NCI-H146 treated with DMSO at 0.1 percent for 48 hours (cell line): Measurements from ENCODE around the gene INHBB.
"Not testable (repeated sequence)": the region's sequence is repeated elsewhere in the genome, so short reads cannot be mapped to it uniquely, and the experiment has no call there.

Experiments used
- DNase-seq: peaks from one replicate; lab custom pipeline; 2025; ENCODE audit not compliant: unreplicated experiment; lab: John Stamatoyannopoulos, UW

The INHBB gene

GRCh38 chr2:120376679-120377640 is 31.0 kb downstream of the INHBB start:
- DNase-seq: no peak

GRCh38 chr2:120378605-120379004 is 32.7 kb downstream of the INHBB start:
- DNase-seq: no peak

- DNase-seq: peak; percentile 3
These were observed 34.3 kb downstream of the INHBB start for GRCh38 chr2:120379916-120380893.

GRCh38 chr2:120381192-120381591 is 35.3 kb downstream of the INHBB start:
- DNase-seq: no peak

GRCh38 chr2:120381661-120382060 is 35.7 kb downstream of the INHBB start:
- DNase-seq: no peak

GRCh38 chr2:120382541-120383144 is 36.7 kb downstream of the INHBB start:
- DNase-seq: no peak

- no peak for DNase-seq
These were observed 37.3 kb downstream of the INHBB start for GRCh38 chr2:120383191-120383590.

- DNase-seq: no peak
These were observed 37.9 kb downstream of the INHBB start for GRCh38 chr2:120383631-120384340.

- DNase-seq: no peak
These were observed 38.8 kb downstream of the INHBB start for GRCh38 chr2:120384486-120385354.

GRCh38 chr2:120385355-120386127 is 39.6 kb downstream of the INHBB start:
- no peak for DNase-seq

- DNase-seq: no peak
These were observed 42.5 kb downstream of the INHBB start for GRCh38 chr2:120388222-120389035.

GRCh38 chr2:120389036-120389391 is 43.1 kb downstream of the INHBB start:
- no peak for DNase-seq

GRCh38 chr2:120390381-120391055 is 44.6 kb downstream of the INHBB start:
- DNase-seq: no peak

GRCh38 chr2:120391382-120391781 is 45.4 kb downstream of the INHBB start:
- DNase-seq: not testable (repeated sequence)

- DNase-seq: no peak
These were observed 46.2 kb downstream of the INHBB start for GRCh38 chr2:120391911-120392665.

- no peak for DNase-seq
These were observed 47.0 kb downstream of the INHBB start for GRCh38 chr2:120392923-120393322.

- no peak for DNase-seq
These were observed 47.5 kb downstream of the INHBB start for GRCh38 chr2:120393456-120393855.
